Limb (tissue), 2 donors: Measurements from ENCODE around the gene CRYGN.
A peak's percentile ranks its signal among the peaks of the same experiment; 100 is the strongest.

Experiments
- DNase-seq, 2 donors: peaks; one replicate each; pipeline ENCODE4 v3.0.0-alpha.2; 2016; ENCODE audit errors: extremely low spot score in 2 of 2

The CRYGN gene

GRCh38 chr7:151426904-151427704, 12.8 kb downstream of the CRYGN start:
- DNase-seq: no peak

GRCh38 chr7:151426441-151426903, 13.5 kb downstream of the CRYGN start:
- DNase-seq: peak; percentile 67

- no peak for DNase-seq
These were observed 14.1 kb downstream of the CRYGN start for GRCh38 chr7:151425670-151426440.

GRCh38 chr7:151424799-151425198, 15.1 kb downstream of the CRYGN start:
- no peak for DNase-seq

- DNase-seq: no peak
These were observed 16.0 kb downstream of the CRYGN start for GRCh38 chr7:151423936-151424335.

DNA sequence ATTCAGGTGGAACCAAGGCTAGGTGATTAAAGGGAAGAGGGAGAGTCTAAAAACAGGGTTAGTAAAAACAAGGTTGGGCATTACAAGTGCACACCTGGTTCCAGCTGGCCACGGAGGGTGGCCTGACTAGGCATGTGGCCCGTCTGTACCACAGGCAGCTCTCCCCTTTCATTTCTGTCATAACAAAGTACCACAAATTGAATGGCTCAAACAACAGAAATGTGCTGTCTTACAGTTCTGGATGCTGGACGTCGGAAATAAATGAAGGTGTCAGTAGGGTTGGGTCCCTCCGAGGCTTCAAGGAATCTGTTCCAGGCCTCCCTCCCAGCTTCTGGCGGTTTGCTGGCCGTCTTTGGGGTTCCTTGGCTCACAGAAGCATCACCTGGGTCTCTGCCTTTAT, 16.7 kb downstream of the CRYGN start:
- no peak for DNase-seq

GRCh38 chr7:151422212-151422611, 17.7 kb downstream of the CRYGN start:
- no peak for DNase-seq

DNA sequence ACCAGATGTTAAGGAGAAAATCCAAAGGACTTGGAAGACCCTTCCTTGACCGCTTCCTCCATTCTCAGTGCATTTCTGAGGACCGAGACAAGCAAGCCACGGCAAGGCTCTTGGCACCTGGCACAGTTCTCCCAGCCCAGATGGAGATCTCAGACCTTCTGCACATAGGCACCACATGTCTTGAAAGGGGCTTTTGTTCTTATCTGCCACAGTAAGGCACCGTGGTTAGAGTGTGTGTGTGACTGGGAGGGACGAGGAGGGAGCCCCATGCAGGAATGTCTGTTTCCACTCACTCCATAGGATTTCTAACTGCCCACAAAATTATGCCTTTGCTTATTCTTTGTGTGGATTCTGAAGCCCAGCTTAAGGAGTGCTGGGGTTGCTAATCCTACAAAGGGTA, 19.8 kb downstream of the CRYGN start:
- DNase-seq: no peak

- no peak for DNase-seq
These were observed 23.0 kb downstream of the CRYGN start for GRCh38 chr7:151416941-151417315.

DNA sequence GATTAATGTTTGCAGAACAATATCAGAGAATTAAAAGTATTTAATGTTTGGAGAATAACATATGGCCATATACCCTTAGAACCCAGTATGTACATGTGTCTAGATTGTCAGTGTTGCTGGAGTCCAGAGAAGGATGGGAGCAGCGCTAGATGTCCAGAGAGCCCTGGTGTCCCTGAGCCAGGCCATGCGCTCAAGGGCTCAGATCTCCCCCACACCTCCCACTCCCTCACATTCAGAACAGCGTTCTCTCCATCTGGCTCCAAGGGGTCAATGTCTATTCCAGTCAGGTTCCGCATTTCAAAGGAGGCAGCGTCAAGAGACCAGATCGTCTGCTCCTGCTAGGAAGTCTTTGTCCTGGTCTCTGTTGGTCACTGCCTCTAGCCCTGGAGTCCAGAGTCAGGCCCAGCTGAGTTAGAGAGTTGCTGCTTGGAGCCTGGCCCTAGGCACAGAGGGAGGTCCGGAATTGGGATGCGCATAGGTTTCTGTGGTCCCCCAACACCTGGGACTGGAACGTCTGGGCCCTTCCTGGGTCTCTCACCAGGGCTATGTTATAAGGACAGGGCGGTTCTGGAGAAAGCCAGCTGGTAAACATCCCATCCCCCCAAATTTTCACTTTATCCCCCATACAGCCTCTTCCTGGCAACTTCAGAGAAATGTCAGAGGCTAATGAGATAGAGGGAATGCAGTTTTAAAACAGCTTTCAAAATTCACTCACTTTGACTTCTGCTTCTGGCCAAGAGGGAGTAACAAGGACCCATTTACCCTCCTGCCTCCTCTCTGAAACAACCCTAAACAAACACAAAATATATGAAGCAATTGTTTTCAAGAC, 23.6 kb downstream of the CRYGN start:
- no peak for DNase-seq

GRCh38 chr7:151415375-151416105, 24.4 kb downstream of the CRYGN start:
- no peak for DNase-seq

- no peak for DNase-seq
These were observed 26.7 kb downstream of the CRYGN start for GRCh38 chr7:151413241-151413640.

- DNase-seq: no peak
These were observed 27.6 kb downstream of the CRYGN start for GRCh38 chr7:151412318-151412717.

- DNase-seq: no peak
These were observed 28.4 kb downstream of the CRYGN start for GRCh38 chr7:151411551-151411950.

DNA sequence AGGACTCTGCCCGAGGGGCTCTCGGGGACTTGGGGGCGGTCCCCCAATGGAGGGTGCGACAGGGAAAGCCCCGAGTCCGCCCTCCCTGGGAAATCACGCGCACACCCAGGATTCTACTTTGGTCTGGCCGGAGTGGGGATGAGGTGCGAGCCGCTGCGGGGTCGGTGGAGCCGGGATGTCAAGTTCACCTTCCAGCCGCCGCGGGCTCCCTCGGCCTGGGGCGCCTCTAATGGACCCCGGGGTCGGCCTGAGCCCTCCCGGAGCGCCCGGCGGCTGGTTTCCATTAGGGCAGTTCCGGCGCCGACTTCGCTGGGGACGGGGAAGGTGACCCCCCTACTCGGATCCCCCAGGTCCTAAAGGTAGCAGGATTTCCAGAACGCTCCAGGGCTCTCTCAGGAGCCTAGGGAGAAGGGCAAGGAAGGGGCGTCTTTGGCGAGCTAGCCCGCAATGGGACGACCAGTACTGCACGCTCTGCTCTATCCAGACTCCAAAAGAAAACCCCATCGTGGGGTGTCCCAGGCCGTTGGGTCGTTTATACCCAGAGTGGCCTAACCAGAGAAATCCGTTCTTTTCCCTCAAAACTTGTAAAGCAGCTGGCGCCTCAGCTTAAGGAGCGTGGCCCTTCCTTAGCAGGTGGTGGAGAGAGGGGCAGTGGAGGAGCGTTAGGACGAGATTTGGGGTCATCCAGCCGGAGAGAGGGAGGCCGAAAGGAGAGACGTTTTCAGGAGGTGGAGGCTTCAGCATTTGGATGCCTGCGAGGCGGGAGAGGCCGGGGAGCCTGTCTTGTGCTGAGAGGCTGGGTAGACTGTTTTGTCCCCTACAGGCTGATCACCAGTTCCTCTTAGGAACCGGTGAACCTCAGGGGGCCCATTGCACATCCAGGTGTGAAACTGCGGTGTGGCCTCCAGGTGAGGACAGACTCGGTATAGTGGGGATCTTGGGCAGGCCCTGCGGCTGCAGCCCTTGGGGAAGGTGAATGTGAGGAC, 29.2 kb downstream of the CRYGN start:
- DNase-seq: peak; percentile 51 to 76

- peak; percentile 30 to 85 for DNase-seq
These were observed 30.1 kb downstream of the CRYGN start, which contains the start of gene WDR86 for GRCh38 chr7:151409667-151410404. WDR86 (minus strand) TSS chr7:151410038; CDS start chr7:151409589, 449 bp downstream.

DNA sequence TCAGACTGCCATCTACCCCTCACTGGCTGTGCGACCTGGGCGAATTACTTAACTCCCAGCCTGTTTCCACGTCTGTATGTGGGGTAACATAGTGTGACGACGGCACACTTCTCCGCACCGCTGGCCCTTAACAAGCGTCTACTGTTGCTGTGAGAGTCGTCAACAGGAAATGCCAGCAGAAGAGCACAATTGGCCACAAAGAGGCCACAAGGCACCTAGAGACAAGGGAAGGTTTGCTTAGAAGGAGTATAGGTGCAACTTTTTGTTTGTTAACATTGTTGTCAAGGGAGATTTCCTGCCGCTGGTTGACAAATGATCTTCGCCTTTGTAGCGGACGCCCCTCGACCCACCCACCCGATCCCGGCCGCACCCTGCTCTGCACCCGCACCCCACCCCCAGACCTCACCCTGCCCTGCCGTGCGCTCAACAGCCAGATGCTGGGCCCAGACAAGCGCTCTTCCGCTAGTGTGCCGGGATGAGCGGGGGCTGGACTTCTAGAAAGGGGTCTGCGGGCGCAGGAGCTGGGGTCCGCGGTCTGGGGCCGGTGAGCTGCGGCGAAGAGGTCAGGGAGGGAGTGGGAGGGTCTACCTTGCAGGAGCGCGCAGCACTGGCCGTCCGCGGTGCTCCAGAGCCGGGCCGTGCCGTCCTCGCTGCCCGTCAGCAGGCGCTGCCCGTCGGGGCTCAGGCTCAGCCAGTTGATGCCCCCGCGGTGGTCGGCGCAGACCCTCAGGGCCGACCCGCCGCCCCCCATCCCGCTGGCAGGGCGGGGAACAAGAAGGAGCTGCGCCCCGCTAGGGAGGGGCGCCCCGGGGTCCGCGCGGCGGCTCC, 30.9 kb downstream of the CRYGN start:
- DNase-seq: peak in 1 of 2 donors; percentile 59

DNA sequence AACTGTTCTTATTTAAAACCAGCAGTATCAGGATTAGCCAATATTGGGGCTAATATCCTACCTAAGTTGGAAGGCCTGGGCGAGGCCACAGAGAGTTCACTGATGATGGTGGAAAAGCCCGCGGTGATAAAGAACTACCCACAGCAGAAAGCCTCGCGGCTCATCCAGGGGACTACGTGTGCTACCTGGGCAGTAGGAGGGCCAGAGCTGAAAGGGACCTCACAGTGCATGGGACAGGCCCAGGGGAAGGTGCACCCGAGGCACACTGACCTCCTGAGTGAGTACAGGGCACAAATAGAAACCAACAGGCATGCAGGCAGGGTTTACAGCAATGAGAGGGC, 31.5 kb downstream of the CRYGN start:
- no peak for DNase-seq
